CD14-positive monocyte (primary cell): ENCODE results near the gene ARMH1. TPM values are rescaled to one million over a fixed set of nuclear protein-coding genes. Genes with fewer than 3 reads are reported as not detected.

Experiments
- DNase-seq, 3 donors: peaks; one replicate each; pipeline ENCODE4 v3.0.0-alpha.2; 2011 to 2022
- H2AFZ ChIP-seq: 2 replicates; pipeline ENCODE4 v1.6.0; 2012; ENCODE audit warnings: mild to moderate bottlenecking, low read depth, low read length, inconsistent platforms; ENCODE audit not compliant: insufficient read depth, poor library complexity, severe bottlenecking
- H3K27ac ChIP-seq, 2 donors: 1 replicate in 1 of 2; 2 replicates in 1 of 2; pipeline ENCODE4 v1.5.1; 2012 to 2013; ENCODE audit warnings: low read length in 2 of 2, control low read depth in 1 of 2, inconsistent platforms in 1 of 2, low read depth in 1 of 2, mild to moderate bottlenecking in 1 of 2
- H3K27me3 ChIP-seq, 2 donors: one replicate each; pipeline versions ENCODE4 v1.6.0 to v1.6.1; 2011 to 2013; ENCODE audit warnings: low read length in 2 of 2; ENCODE audit not compliant: control insufficient read depth in 2 of 2, insufficient read depth in 2 of 2
- H3K36me3 ChIP-seq, 2 donors: replicated peaks in 1 of 2; 1 replicate in 1 of 2; 2 replicates in 1 of 2; pipeline versions ENCODE4 v1.5.1 to v1.6.1; 2012 to 2013; ENCODE audit warnings: low read length in 2 of 2, control low read depth in 1 of 2, inconsistent platforms in 1 of 2, mild to moderate bottlenecking in 1 of 2; ENCODE audit not compliant: insufficient read depth in 2 of 2, control insufficient read depth in 1 of 2
- H3K4me1 ChIP-seq, 2 donors: 1 replicate in 1 of 2; 2 replicates in 1 of 2; pipeline versions ENCODE4 v1.5.1 to v1.6.1; 2012 to 2013; ENCODE audit warnings: low read length in 2 of 2, control low read depth in 1 of 2, inconsistent platforms in 1 of 2, mild to moderate bottlenecking in 1 of 2, moderate library complexity in 1 of 2; ENCODE audit not compliant: insufficient read depth in 2 of 2, control insufficient read depth in 1 of 2
- H3K4me2 ChIP-seq: replicated peaks from 2 replicates; pipeline ENCODE3; 2012; ENCODE audit warnings: low read length, moderate library complexity, mild to moderate bottlenecking; ENCODE audit not compliant: poor library complexity, severe bottlenecking; ENCODE audit errors: extremely low read depth
- H3K4me3 ChIP-seq, 3 experiments: fragments of 200-600 bp in 1 of 3; sonication (generic) in 1 of 3; replicated peaks in 1 of 3; 1 replicate in 2 of 3; 2 replicates in 1 of 3; pipeline ENCODE4 v1.5.1; 2011 to 2013; ENCODE audit warnings: low read length in 3 of 3, mild to moderate bottlenecking in 3 of 3, control low read depth in 2 of 3, low read depth in 2 of 3, inconsistent platforms in 1 of 3, moderate library complexity in 1 of 3
- H3K79me2 ChIP-seq: 2 replicates; pipeline ENCODE4 v1.6.0; 2012; ENCODE audit warnings: mild to moderate bottlenecking, control low read depth, inconsistent platforms, low read length, moderate library complexity; ENCODE audit not compliant: insufficient read depth
- H3K9ac ChIP-seq: 2 replicates; pipeline ENCODE4 v1.6.0; 2017; ENCODE audit warnings: low read length, mild to moderate bottlenecking; ENCODE audit not compliant: insufficient read depth, poor library complexity, severe bottlenecking
- H3K9me3 ChIP-seq, 2 donors: replicated peaks in 1 of 2; 1 replicate in 1 of 2; 2 replicates in 1 of 2; pipeline versions ENCODE4 v1.5.1 to v1.6.1; 2012 to 2013; ENCODE audit warnings: low read length in 2 of 2, control low read depth in 1 of 2; ENCODE audit not compliant: control insufficient read depth in 1 of 2, insufficient read depth in 1 of 2
- H4K20me1 ChIP-seq: 2 replicates; pipeline ENCODE4 v1.6.0; 2012; ENCODE audit warnings: mild to moderate bottlenecking, low read length, control low read depth, moderate library complexity; ENCODE audit not compliant: insufficient read depth
- H3K27ac Mint-ChIP-seq, 7 donors: one replicate each; pipeline ENCODE4 v1.8.0; 2020; ENCODE audit warnings: mild to moderate bottlenecking in 7 of 7, mixed read lengths in 7 of 7, moderate library complexity in 6 of 7, inconsistent platforms in 2 of 7
- H3K27me3 Mint-ChIP-seq, 3 donors: one replicate each; pipeline ENCODE4 v1.8.0; 2021 to 2022; ENCODE audit warnings: low read depth in 3 of 3, mild to moderate bottlenecking in 3 of 3, mixed read lengths in 3 of 3, moderate library complexity in 3 of 3, inconsistent platforms in 1 of 3
- H3K36me3 Mint-ChIP-seq, 2 donors: one replicate each; pipeline ENCODE4 v1.8.0; 2020; ENCODE audit warnings: mixed read lengths in 2 of 2, inconsistent platforms in 1 of 2, mild to moderate bottlenecking in 1 of 2
- H3K4me1 Mint-ChIP-seq: one replicate; pipeline ENCODE4 v1.8.0; 2020; ENCODE audit warnings: mild to moderate bottlenecking, mixed read lengths
- H3K4me3 Mint-ChIP-seq, 2 donors: one replicate each; pipeline ENCODE4 v1.8.0; 2020; ENCODE audit warnings: mild to moderate bottlenecking in 2 of 2, mixed read lengths in 2 of 2, moderate library complexity in 1 of 2
- H3K9me3 Mint-ChIP-seq, 7 donors: one replicate each; pipeline ENCODE4 v1.8.0; 2020 to 2022; ENCODE audit warnings: mixed read lengths in 7 of 7, mild to moderate bottlenecking in 6 of 7, moderate library complexity in 6 of 7, inconsistent platforms in 2 of 7
- WGBS: methylation state at CpG from one replicate; pipeline ENCODE4 v1.1.5; 2013; ENCODE audit warnings: missing lambda C conversion rate; ENCODE audit not compliant: insufficient coverage; 5-methylcytosine and 5-hydroxymethylcytosine counted together
- intact Hi-C, 2 donors: fragments of 100-400 bp; cut with micrococcal nuclease; formaldehyde crosslinking; loops; one replicate each; pipeline versions ENCODE4 v1.15.0 to v1.15.1; 2023
- polyA plus RNA-seq, 3 donors: library from polyadenylated mRNA; depleted of rRNA in 1 of 3; unstranded in 2 of 3; stranded (reverse) in 1 of 3; fragments of 300-500 nt in 2 of 3; fragments of >200 nt in 1 of 3; fragmentation: Illumina TruSeq in 2 of 3; gene quantifications; 1 replicate in 2 of 3; 2 replicates in 1 of 3; pipeline ENCODE4 v1.2.3, GENCODE V29; 2012 to 2021
- TF ChIP-seq, protein P1 (sequence below): fragments of 200-600 bp; IDR thresholded peaks from one replicate; pipeline ENCODE4 v1.8.0; 2022; ENCODE audit warnings: antibody characterized with exemption, mild to moderate bottlenecking

Gene ARMH1
- polyA plus RNA-seq, 3 donors: 14.7 to 209 (median 15.8) TPM

- peaks cover 35% of the 10 kb centered on the region for H3K79me2 ChIP-seq
- H3K27me3 ChIP-seq: no peaks in the 10 kb centered on the region
- no peaks in the 10 kb centered on the region for H3K9me3 ChIP-seq
- no peak overlapping the region for H3K9ac ChIP-seq
- Mint-ChIP-seq H3K4me1 (peaks cover 1% of the 10 kb centered on the region), H3K27ac (no peak overlapping the region), H3K4me3 (no peak overlapping the region), H3K27me3 (no peaks in the 10 kb centered on the region), H3K9me3 (no peaks in the 10 kb centered on the region), H3K36me3 (peaks cover 93 to 100% of the 10 kb centered on the region in 2 donors)
- H3K36me3 ChIP-seq: peaks cover 96 to 100% of the 10 kb centered on the region in 2 donors
- intact Hi-C loops: no loop called here
- no peak overlapping the region for H2AFZ ChIP-seq
- H3K4me1 ChIP-seq: no peaks in the 10 kb centered on the region
- H4K20me1 ChIP-seq: peaks cover 97% of the 10 kb centered on the region
- no peak overlapping the region for H3K4me2 ChIP-seq
- DNase-seq: no peak
- no peak overlapping the region for H3K27ac ChIP-seq
- TF ChIP-seq, protein P1, sequence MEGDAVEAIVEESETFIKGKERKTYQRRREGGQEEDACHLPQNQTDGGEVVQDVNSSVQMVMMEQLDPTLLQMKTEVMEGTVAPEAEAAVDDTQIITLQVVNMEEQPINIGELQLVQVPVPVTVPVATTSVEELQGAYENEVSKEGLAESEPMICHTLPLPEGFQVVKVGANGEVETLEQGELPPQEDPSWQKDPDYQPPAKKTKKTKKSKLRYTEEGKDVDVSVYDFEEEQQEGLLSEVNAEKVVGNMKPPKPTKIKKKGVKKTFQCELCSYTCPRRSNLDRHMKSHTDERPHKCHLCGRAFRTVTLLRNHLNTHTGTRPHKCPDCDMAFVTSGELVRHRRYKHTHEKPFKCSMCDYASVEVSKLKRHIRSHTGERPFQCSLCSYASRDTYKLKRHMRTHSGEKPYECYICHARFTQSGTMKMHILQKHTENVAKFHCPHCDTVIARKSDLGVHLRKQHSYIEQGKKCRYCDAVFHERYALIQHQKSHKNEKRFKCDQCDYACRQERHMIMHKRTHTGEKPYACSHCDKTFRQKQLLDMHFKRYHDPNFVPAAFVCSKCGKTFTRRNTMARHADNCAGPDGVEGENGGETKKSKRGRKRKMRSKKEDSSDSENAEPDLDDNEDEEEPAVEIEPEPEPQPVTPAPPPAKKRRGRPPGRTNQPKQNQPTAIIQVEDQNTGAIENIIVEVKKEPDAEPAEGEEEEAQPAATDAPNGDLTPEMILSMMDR: no peak
- 96% methylated on average over 4 of the region's 9 CpGs for WGBS
- H3K4me3 ChIP-seq: no peak overlapping the region
Observed at GRCh38 chr1:44643721-44644334, 30.7 kb upstream of the ARMH1 start.

DNA sequence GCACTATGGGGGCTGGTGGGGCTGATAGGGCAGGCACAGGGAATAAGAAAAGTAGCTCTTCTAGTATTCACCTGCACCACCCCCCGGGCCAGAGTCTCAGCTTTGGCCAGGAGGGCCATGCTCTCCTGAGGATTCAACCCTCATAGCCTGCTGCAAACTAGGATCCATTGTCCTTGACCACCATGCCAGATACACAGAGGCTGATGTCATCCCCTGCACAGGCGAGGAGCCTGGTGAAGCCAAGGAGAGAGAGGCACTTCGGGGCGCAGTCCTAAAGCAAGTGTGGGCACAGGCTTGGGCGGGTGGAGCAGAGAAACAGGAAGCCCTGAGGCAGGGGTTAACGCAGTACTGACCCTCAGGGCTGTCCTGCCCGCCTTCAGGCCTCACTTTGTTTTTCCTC lies 29.7 kb upstream of the ARMH1 start:
- intact Hi-C loops: no loop called here
- Histone ChIP-seq H2AFZ (no peak overlapping the region), H3K4me3 (no peak overlapping the region), H3K9ac (no peak overlapping the region), H3K4me1 (no peaks in the 10 kb centered on the region), H3K9me3 (no peaks in the 10 kb centered on the region), H3K79me2 (peaks cover 30% of the 10 kb centered on the region), H3K36me3 (peaks cover 100% of the 10 kb centered on the region in 2 donors), H4K20me1 (peaks cover 90% of the 10 kb centered on the region), H3K4me2 (no peak overlapping the region), H3K27me3 (no peaks in the 10 kb centered on the region), H3K27ac (no peak overlapping the region)
- peaks cover 94 to 100% of the 10 kb centered on the region in 2 donors for H3K36me3 Mint-ChIP-seq
- 92% methylated on average over 2 of the region's 7 CpGs for WGBS
- no peaks in the 10 kb centered on the region for H3K27me3 Mint-ChIP-seq
- H3K4me1 Mint-ChIP-seq: peaks cover 1% of the 10 kb centered on the region
- TF ChIP-seq, protein P1: no peak
- H3K4me3 Mint-ChIP-seq: no peak overlapping the region
- no peak for DNase-seq
- H3K27ac Mint-ChIP-seq: peak overlapping the region in 2 of 7 donors; percentile 7 to 75
- no peaks in the 10 kb centered on the region for H3K9me3 Mint-ChIP-seq
